ENCODE measurements around the gene PPRC1.

GRCh38 chr10:102112210-102112817, 20.5 kb upstream of the PPRC1 start:
- TF ChIP-seq CTCF (IDR thresholded peaks at IDR 0.05), result no peak
- no peak for TF ChIP-seq POLR2A (IDR thresholded peaks at IDR 0.05)

Data from testis (tissue), 2 donors.